Neural progenitor cell (in vitro differentiated cells): ENCODE data around the gene TMEM50B. TPM values are rescaled to one million over a fixed set of nuclear protein-coding genes. Genes with fewer than 3 reads are reported as not detected.
A peak's percentile ranks its signal among the peaks of the same experiment; 100 is the strongest.
"Not testable (repeated sequence)": the region's sequence is repeated elsewhere in the genome, so short reads cannot be mapped to it uniquely, and the experiment has no call there.

Source experiments
- DNase-seq: peaks from one replicate; pipeline ENCODE4 v3.0.0-alpha.2; 2016; ENCODE audit warnings: low spot score
- H2AFZ ChIP-seq: fragments of 200-600 bp; sonication (generic); replicated peaks from 2 replicates; pipeline ENCODE4 v1.6.1; 2016; ENCODE audit warnings: antibody characterized with exemption
- H3F3A ChIP-seq: fragments of 200-600 bp; sonication (generic); 2 replicates; pipeline ENCODE4 v1.6.1; 2016; ENCODE audit warnings: antibody characterized with exemption, low read depth
- H3K27ac ChIP-seq: fragments of 200-600 bp; sonication (generic); 2 replicates; pipeline ENCODE4 v1.5.1; 2016; ENCODE audit warnings: mild to moderate bottlenecking
- H3K27me3 ChIP-seq: fragments of 200-600 bp; sonication (generic); 2 replicates; pipeline ENCODE4 v1.6.1; 2016; ENCODE audit warnings: mild to moderate bottlenecking, moderate library complexity
- H3K36me3 ChIP-seq: fragments of 200-600 bp; sonication (generic); 2 replicates; pipeline ENCODE4 v1.5.1; 2016
- H3K4me1 ChIP-seq: fragments of 200-600 bp; sonication (generic); 2 replicates; pipeline ENCODE4 v1.6.1; 2016; ENCODE audit warnings: mixed run types
- H3K4me2 ChIP-seq: fragments of 200-600 bp; sonication (generic); 2 replicates; pipeline ENCODE4 v1.6.1; 2016
- H3K4me3 ChIP-seq: fragments of 200-600 bp; sonication (generic); 2 replicates; pipeline ENCODE4 v1.5.1; 2016
- H3K79me2 ChIP-seq: fragments of 200-600 bp; sonication (generic); 2 replicates; pipeline ENCODE4 v1.6.1; 2016; ENCODE audit warnings: low read depth
- H3K9ac ChIP-seq: fragments of 200-600 bp; sonication (generic); 2 replicates; pipeline ENCODE4 v1.6.1; 2016
- H3K9me3 ChIP-seq: fragments of 200-600 bp; sonication (generic); 2 replicates; pipeline ENCODE4 v1.5.1; 2016; ENCODE audit warnings: low read depth
- H4K20me1 ChIP-seq: fragments of 200-600 bp; sonication (generic); 2 replicates; pipeline ENCODE4 v1.6.1; 2016; ENCODE audit warnings: low read depth
- H3K27ac Mint-ChIP-seq: 3 replicates; pipeline ENCODE4 v1.8.0; 2021; ENCODE audit warnings: mixed read lengths
- H3K27me3 Mint-ChIP-seq: 2 replicates; pipeline ENCODE4 v1.8.0; 2022; ENCODE audit warnings: low read depth, mild to moderate bottlenecking, inconsistent platforms, moderate library complexity, mixed read lengths; ENCODE audit not compliant: insufficient read depth
- H3K36me3 Mint-ChIP-seq: 3 replicates; pipeline ENCODE4 v1.8.0; 2021; ENCODE audit warnings: mixed read lengths
- H3K4me1 Mint-ChIP-seq: 3 replicates; pipeline ENCODE4 v1.8.0; 2021; ENCODE audit warnings: mixed read lengths
- H3K4me3 Mint-ChIP-seq: 3 replicates; pipeline ENCODE4 v1.8.0; 2021; ENCODE audit warnings: mild to moderate bottlenecking, moderate library complexity, mixed read lengths
- H3K9me3 Mint-ChIP-seq: 3 replicates; pipeline ENCODE4 v1.8.0; 2020; ENCODE audit warnings: mixed read lengths
- EZH2 ChIP-seq: fragments of 200-600 bp; sonication (generic); IDR thresholded peaks from 2 replicates; pipeline ENCODE4 v1.6.1; 2017; ENCODE audit warnings: antibody characterized with exemption, mild to moderate bottlenecking, moderate library complexity
- EZH2phosphoT487 ChIP-seq: fragments of 200-600 bp; sonication (generic); IDR thresholded peaks from 2 replicates; pipeline ENCODE4 v1.6.1; 2017; ENCODE audit warnings: antibody characterized with exemption
- total RNA-seq: library from RNA; depleted of rRNA; stranded (reverse); fragments of >200 nt; gene quantifications from 2 replicates; pipeline ENCODE4 v1.2.3, GENCODE V29; 2015; ENCODE audit warnings: low replicate concordance
- TF ChIP-seq, protein P1 (sequence below): fragments of 200-600 bp; sonication (generic); IDR thresholded peaks from 2 replicates; pipeline ENCODE4 v1.5.1; 2017; ENCODE audit warnings: antibody characterized with exemption, mild to moderate bottlenecking

TMEM50B gene
- total RNA-seq, 1 donor from 2014 or later: 31.5 TPM

DNA sequence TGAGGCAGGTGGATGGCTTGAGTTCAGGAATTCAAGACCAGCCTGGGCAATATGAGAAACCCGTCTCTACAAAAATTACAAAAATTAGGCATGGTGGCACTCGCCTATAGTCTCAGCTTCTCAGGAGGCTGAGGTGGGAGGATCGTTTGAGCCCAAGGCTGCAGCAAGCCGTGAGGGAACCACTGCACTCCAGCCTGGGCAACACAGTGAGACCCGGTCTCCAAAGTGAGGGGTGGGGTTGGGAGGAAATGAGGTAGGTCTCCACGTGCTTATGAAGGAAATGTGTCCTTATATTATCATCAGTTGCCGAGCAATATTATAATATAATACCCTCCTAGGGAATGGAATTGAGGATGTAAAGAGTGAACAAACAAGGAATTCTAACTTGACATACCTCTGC, 2.7 kb downstream of the TMEM50B start:
- peaks cover 30% of the 10 kb centered on the region for H3F3A ChIP-seq
- Mint-ChIP-seq H3K4me3 (peak overlapping the region; percentile 67), H3K4me1 (peaks cover 16% of the 10 kb centered on the region), H3K27ac (no peak overlapping the region), H3K36me3 (peaks cover 3% of the 10 kb centered on the region), H3K9me3 (peaks cover 13% of the 10 kb centered on the region), H3K27me3 (peaks cover 9% of the 10 kb centered on the region)
- no peak overlapping the region for H3K4me3 ChIP-seq
- no peaks in the 10 kb centered on the region for H3K9me3 ChIP-seq
- H3K79me2 ChIP-seq: peaks cover 46% of the 10 kb centered on the region
- no peaks in the 10 kb centered on the region for H3K36me3 ChIP-seq
- H3K4me2 ChIP-seq: no peak overlapping the region
- no peak overlapping the region for H2AFZ ChIP-seq
- DNase-seq: no peak
- H3K9ac ChIP-seq: no peak overlapping the region
- H3K27me3 ChIP-seq: peaks cover 5% of the 10 kb centered on the region
- peaks cover 11% of the 10 kb centered on the region for H4K20me1 ChIP-seq
- peaks cover 9% of the 10 kb centered on the region for H3K4me1 ChIP-seq
- TF ChIP-seq, protein P1, sequence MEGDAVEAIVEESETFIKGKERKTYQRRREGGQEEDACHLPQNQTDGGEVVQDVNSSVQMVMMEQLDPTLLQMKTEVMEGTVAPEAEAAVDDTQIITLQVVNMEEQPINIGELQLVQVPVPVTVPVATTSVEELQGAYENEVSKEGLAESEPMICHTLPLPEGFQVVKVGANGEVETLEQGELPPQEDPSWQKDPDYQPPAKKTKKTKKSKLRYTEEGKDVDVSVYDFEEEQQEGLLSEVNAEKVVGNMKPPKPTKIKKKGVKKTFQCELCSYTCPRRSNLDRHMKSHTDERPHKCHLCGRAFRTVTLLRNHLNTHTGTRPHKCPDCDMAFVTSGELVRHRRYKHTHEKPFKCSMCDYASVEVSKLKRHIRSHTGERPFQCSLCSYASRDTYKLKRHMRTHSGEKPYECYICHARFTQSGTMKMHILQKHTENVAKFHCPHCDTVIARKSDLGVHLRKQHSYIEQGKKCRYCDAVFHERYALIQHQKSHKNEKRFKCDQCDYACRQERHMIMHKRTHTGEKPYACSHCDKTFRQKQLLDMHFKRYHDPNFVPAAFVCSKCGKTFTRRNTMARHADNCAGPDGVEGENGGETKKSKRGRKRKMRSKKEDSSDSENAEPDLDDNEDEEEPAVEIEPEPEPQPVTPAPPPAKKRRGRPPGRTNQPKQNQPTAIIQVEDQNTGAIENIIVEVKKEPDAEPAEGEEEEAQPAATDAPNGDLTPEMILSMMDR: no peak
- no peak for TF ChIP-seq EZH2phosphoT487
- TF ChIP-seq EZH2: no peak
- H3K27ac ChIP-seq: no peak overlapping the region

DNA sequence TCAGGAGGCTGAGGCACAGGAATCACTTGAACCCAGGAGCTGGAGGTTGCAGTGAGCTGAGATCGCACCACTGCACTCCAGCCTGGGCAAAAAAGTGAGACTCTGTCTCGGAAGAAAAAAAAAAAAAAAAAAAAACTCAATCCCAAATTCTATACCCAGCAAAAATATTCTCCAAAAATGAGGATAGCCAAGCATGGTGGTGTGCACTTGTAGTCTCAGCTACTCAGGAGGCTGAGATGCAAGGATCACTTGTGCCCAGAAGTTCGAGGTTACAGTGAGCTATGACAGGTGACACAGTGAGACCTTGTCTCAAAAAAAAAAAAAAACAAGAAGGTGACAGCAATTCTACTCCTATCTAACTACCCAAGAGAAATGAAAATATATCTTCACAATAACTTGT, 6.4 kb downstream of the TMEM50B start:
- DNase-seq: no peak
- Histone ChIP-seq H3K9ac (no peak overlapping the region), H3K36me3 (no peaks in the 10 kb centered on the region), H3K4me3 (no peak overlapping the region), H3K4me1 (peaks cover 1% of the 10 kb centered on the region), H2AFZ (no peak overlapping the region), H3K4me2 (no peak overlapping the region), H3F3A (peaks cover 3% of the 10 kb centered on the region), H3K27me3 (peaks cover 1% of the 10 kb centered on the region), H3K27ac (no peak overlapping the region), H3K9me3 (no peaks in the 10 kb centered on the region), H4K20me1 (peaks cover 4% of the 10 kb centered on the region), H3K79me2 (peaks cover 44% of the 10 kb centered on the region)
- H3K27ac Mint-ChIP-seq: no peak overlapping the region
- H3K4me3 Mint-ChIP-seq: no peak overlapping the region
- peaks cover 6% of the 10 kb centered on the region for H3K4me1 Mint-ChIP-seq
- peaks cover 3% of the 10 kb centered on the region for H3K36me3 Mint-ChIP-seq
- H3K27me3 Mint-ChIP-seq: peaks cover 3% of the 10 kb centered on the region
- peaks cover 13% of the 10 kb centered on the region for H3K9me3 Mint-ChIP-seq
- TF ChIP-seq EZH2phosphoT487 (no peak), EZH2 (no peak)
- TF ChIP-seq, protein P1: no peak

DNA sequence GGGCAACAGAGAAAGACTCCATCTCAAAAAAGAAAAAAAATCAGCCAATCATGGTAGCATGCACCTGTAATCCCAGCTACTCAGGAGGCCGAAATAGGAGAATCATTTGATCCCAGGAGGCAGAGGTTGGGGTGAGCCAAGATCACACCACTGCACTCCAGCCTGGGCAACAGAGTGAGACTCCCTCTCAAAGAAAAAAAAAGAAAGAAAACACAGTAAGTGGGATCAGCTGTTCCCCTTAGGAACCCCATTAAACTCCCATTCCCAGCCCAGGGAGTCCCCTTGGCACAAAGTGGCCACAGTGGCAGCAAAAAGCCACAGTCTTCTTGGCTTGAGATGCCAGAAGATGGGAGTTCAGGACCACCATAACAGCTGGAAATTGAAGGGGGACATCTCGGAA, 9.1 kb downstream of the TMEM50B start:
- Mint-ChIP-seq H3K36me3 (peaks cover 3% of the 10 kb centered on the region), H3K4me3 (no peak overlapping the region), H3K27me3 (no peaks in the 10 kb centered on the region), H3K27ac (no peak overlapping the region), H3K9me3 (peaks cover 13% of the 10 kb centered on the region), H3K4me1 (no peaks in the 10 kb centered on the region)
- H3K27me3 ChIP-seq: no peaks in the 10 kb centered on the region
- H2AFZ ChIP-seq: no peak overlapping the region
- no peaks in the 10 kb centered on the region for H3K9me3 ChIP-seq
- TF ChIP-seq, protein P1: no peak
- no peak for TF ChIP-seq EZH2phosphoT487
- no peak for TF ChIP-seq EZH2
- H3K36me3 ChIP-seq: no peaks in the 10 kb centered on the region
- DNase-seq: no peak
- H3K9ac ChIP-seq: no peak overlapping the region
- H3K79me2 ChIP-seq: peaks cover 25% of the 10 kb centered on the region
- no peaks in the 10 kb centered on the region for H3K4me1 ChIP-seq
- H3K4me2 ChIP-seq: no peak overlapping the region
- no peaks in the 10 kb centered on the region for H4K20me1 ChIP-seq
- no peaks in the 10 kb centered on the region for H3F3A ChIP-seq
- no peak overlapping the region for H3K4me3 ChIP-seq
- H3K27ac ChIP-seq: no peak overlapping the region

DNA sequence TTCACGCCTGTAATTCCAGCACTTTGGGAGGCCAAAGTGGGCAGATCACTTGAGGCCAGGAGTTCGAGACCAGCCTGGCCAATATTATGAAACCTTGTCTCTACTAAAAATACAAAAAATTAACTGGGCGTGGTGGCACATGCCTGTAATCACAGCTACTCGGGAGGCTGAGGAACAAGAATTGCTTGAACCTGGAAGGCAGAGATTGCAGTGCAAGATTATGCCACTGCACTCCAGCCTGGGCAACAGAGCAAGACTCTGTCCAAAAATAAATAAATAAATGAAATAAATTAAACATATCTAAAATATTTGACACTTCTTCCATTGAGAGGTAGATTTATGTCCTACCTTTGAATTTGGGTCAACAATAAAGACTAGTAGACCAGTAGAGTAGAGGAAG, 10.6 kb downstream of the TMEM50B start:
- not testable (repeated sequence) for H3K4me3 ChIP-seq, DNase-seq, H3K4me1 ChIP-seq, H3K9ac ChIP-seq, H3F3A ChIP-seq, H3K4me3 Mint-ChIP-seq, H2AFZ ChIP-seq, H3K36me3 Mint-ChIP-seq, H3K9me3 ChIP-seq, H3K27ac ChIP-seq, H3K27me3 Mint-ChIP-seq, H3K4me2 ChIP-seq, H3K27me3 ChIP-seq, H3K4me1 Mint-ChIP-seq, H3K36me3 ChIP-seq, H3K27ac Mint-ChIP-seq, H4K20me1 ChIP-seq
- H3K9me3 Mint-ChIP-seq: peaks cover 12% of the 10 kb centered on the region
- peaks cover 22% of the 10 kb centered on the region for H3K79me2 ChIP-seq
